Ascending aorta (tissue), 2 donors: Measurements from ENCODE around the gene HMMR. TPM values are rescaled to one million over a fixed set of nuclear protein-coding genes. Genes with fewer than 3 reads are reported as not detected.

Experiments used
- DNase-seq, 2 donors: peaks; one replicate each; pipeline ENCODE4 v3.0.0-alpha.2; 2019; ENCODE audit warnings: low spot score in 2 of 2
- H3K27ac ChIP-seq, 2 donors: fragments of 200-600 bp; sonication (generic); one replicate each; pipeline ENCODE4 v1.5.1; 2016 to 2017; ENCODE audit warnings: mild to moderate bottlenecking in 1 of 2
- H3K27me3 ChIP-seq: fragments of 200-600 bp; sonication (generic); one replicate; pipeline ENCODE4 v1.5.1; 2017
- H3K36me3 ChIP-seq, 2 donors: fragments of 200-600 bp; sonication (generic); one replicate each; pipeline ENCODE4 v1.5.1; 2016
- H3K4me1 ChIP-seq, 2 donors: fragments of 200-600 bp; sonication (generic); one replicate each; pipeline ENCODE4 v1.5.1; 2016 to 2017; ENCODE audit warnings: mild to moderate bottlenecking in 1 of 2
- H3K4me3 ChIP-seq, 2 donors: fragments of 200-600 bp; sonication (generic); one replicate each; pipeline ENCODE4 v1.5.1; 2016 to 2017; ENCODE audit warnings: mild to moderate bottlenecking in 1 of 2
- H3K9me3 ChIP-seq, 2 donors: fragments of 200-600 bp; sonication (generic); one replicate each; pipeline ENCODE4 v1.5.1; 2016
- intact Hi-C: fragments of 100-400 bp; cut with DNase I; formaldehyde crosslinking; loops from one replicate; pipeline ENCODE4 v1.15.1; 2023
- total RNA-seq: library from RNA; depleted of rRNA; stranded (reverse); fragments of >200 nt; gene quantifications from one replicate; pipeline ENCODE4 v1.1.0, GENCODE V29; 2016
- TF ChIP-seq, protein P1 (sequence below), 3 experiments: fragments of 200-600 bp in 2 of 3; fragments of 450-650 bp in 1 of 3; sonication (generic) in 2 of 3; IDR thresholded peaks; one replicate each; pipeline ENCODE4 v1.5.1; 2016 to 2019; ENCODE audit warnings: antibody characterized with exemption in 3 of 3, mild to moderate bottlenecking in 1 of 3, moderate library complexity in 1 of 3

HMMR gene
- total RNA-seq, 1 donor from 2014 or later: not detected

DNA sequence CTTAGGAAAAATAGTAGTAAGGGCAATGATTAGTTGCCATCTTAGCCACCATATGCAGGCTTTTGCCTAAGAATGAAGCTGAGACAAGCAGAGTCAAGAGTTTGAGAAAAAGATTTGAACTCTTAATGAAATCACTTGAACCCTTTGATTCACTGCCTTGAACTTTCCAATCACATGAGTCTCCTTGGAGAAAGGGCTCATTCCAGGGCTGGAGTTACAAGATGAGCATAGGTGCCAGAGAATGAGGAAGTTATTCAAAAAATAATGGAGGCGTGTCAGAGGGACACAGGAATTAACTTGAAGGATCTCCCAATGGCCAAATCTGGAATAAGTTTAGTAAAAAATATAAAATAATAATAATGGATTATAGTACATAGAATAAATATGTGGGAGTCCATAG, 80.3 kb downstream of the HMMR start:
- TF ChIP-seq, protein P1, sequence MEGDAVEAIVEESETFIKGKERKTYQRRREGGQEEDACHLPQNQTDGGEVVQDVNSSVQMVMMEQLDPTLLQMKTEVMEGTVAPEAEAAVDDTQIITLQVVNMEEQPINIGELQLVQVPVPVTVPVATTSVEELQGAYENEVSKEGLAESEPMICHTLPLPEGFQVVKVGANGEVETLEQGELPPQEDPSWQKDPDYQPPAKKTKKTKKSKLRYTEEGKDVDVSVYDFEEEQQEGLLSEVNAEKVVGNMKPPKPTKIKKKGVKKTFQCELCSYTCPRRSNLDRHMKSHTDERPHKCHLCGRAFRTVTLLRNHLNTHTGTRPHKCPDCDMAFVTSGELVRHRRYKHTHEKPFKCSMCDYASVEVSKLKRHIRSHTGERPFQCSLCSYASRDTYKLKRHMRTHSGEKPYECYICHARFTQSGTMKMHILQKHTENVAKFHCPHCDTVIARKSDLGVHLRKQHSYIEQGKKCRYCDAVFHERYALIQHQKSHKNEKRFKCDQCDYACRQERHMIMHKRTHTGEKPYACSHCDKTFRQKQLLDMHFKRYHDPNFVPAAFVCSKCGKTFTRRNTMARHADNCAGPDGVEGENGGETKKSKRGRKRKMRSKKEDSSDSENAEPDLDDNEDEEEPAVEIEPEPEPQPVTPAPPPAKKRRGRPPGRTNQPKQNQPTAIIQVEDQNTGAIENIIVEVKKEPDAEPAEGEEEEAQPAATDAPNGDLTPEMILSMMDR (IDR thresholded peaks at IDR 0.05): no peak
- no peak overlapping the region for H3K4me3 ChIP-seq
- H3K27ac ChIP-seq: no peak overlapping the region
- no peaks in the 10 kb centered on the region for H3K4me1 ChIP-seq
- no peaks in the 10 kb centered on the region for H3K36me3 ChIP-seq
- H3K27me3 ChIP-seq: no peaks in the 10 kb centered on the region
- intact Hi-C loops: no loop called here
- H3K9me3 ChIP-seq: no peaks in the 10 kb centered on the region
- no peak for DNase-seq

Other genes with a start within 250 kb of the HMMR start
- 20.5 TPM for gene CCNG1, start 23.0 kb upstream of the HMMR start, total RNA-seq
- gene NUDCD2, start 530 bp upstream of the HMMR start, total RNA-seq: 4.6 TPM
- gene MAT2B, start 45.0 kb downstream of the HMMR start, total RNA-seq: 21.8 TPM